Endodermal cell (in vitro differentiated cells): ENCODE data around the gene HOXD13. TPM values are rescaled to one million over a fixed set of nuclear protein-coding genes. Genes with fewer than 3 reads are reported as not detected.

ENCODE experiments used
- DNase-seq: peaks from one replicate; pipeline ENCODE4 v3.0.0-alpha.2; 2017
- H3K27ac ChIP-seq: 2 replicates; pipeline ENCODE4 v1.5.1; 2013; ENCODE audit warnings: mild to moderate bottlenecking, low read depth, low read length, moderate library complexity
- H3K27me3 ChIP-seq: 2 replicates; pipeline ENCODE4 v1.6.1; 2013; ENCODE audit warnings: mild to moderate bottlenecking, low read length, moderate library complexity; ENCODE audit not compliant: insufficient read depth, control insufficient read depth, poor library complexity, severe bottlenecking
- H3K36me3 ChIP-seq: 2 replicates; pipeline ENCODE4 v1.7.0; 2013; ENCODE audit warnings: mild to moderate bottlenecking, low read length, moderate library complexity; ENCODE audit not compliant: control insufficient read depth, insufficient read depth
- H3K4me1 ChIP-seq: one replicate; pipeline ENCODE4 v1.7.0; 2013; ENCODE audit warnings: low read length; ENCODE audit not compliant: control insufficient read depth, insufficient read depth
- H3K4me3 ChIP-seq: 2 replicates; pipeline ENCODE4 v1.5.1; 2013; ENCODE audit warnings: mild to moderate bottlenecking, low read length, moderate library complexity
- H3K9ac ChIP-seq: 2 replicates; pipeline ENCODE4 v1.6.1; 2013; ENCODE audit warnings: mild to moderate bottlenecking, low read length, moderate library complexity; ENCODE audit not compliant: poor library complexity, severe bottlenecking; ENCODE audit errors: extremely low read depth
- H3K9me3 ChIP-seq: 2 replicates; pipeline ENCODE4 v1.6.1; 2013; ENCODE audit warnings: mild to moderate bottlenecking, low read length, moderate library complexity; ENCODE audit not compliant: control insufficient read depth
- H3K27ac Mint-ChIP-seq: 2 replicates; pipeline ENCODE4 v1.8.0; 2020; ENCODE audit warnings: mixed read lengths
- H3K27me3 Mint-ChIP-seq: 2 replicates; pipeline ENCODE4 v1.8.0; 2021; ENCODE audit warnings: mild to moderate bottlenecking, mixed read lengths; ENCODE audit not compliant: insufficient read depth
- H3K36me3 Mint-ChIP-seq: 2 replicates; pipeline ENCODE4 v1.8.0; 2020; ENCODE audit warnings: low read depth, mixed read lengths
- H3K4me1 Mint-ChIP-seq: 2 replicates; pipeline ENCODE4 v1.8.0; 2020; ENCODE audit warnings: mixed read lengths
- H3K4me3 Mint-ChIP-seq: 2 replicates; pipeline ENCODE4 v1.8.0; 2020; ENCODE audit warnings: mild to moderate bottlenecking, moderate library complexity, mixed read lengths
- H3K9me3 Mint-ChIP-seq: 2 replicates; pipeline ENCODE4 v1.8.0; 2020; ENCODE audit warnings: mild to moderate bottlenecking, mixed read lengths
- WGBS, 2 experiments: methylation state at CpG; one replicate each; pipeline versions ENCODE4 v1.1.5 to v1.1.7; 2013; ENCODE audit warnings: missing lambda C conversion rate in 2 of 2, mixed read lengths in 1 of 2; ENCODE audit not compliant: insufficient coverage in 1 of 2, insufficient read length in 1 of 2; 5-methylcytosine and 5-hydroxymethylcytosine counted together
- total RNA-seq, 2 donors: library from RNA; stranded (reverse); fragmentation: NEBNext Ultra II Directional in 1 of 2; extraction: Animal tissue kit (Norgen Biotek cat#: 25700) in 1 of 2; gene quantifications; 2 replicates in 1 of 2; 3 replicates in 1 of 2; pipeline ENCODE4 v1.2.1, GENCODE V29; 2021
- TF ChIP-seq, protein P1 (sequence below): fragments of 200-600 bp; sonication (generic); conservative IDR thresholded peaks from 2 replicates; pipeline ENCODE4 v1.5.0; 2021; ENCODE audit warnings: antibody characterized with exemption, mild to moderate bottlenecking

HOXD13 gene
- total RNA-seq, 2 donors from 2014 or later = 0.11 to 0.40 TPM

DNA sequence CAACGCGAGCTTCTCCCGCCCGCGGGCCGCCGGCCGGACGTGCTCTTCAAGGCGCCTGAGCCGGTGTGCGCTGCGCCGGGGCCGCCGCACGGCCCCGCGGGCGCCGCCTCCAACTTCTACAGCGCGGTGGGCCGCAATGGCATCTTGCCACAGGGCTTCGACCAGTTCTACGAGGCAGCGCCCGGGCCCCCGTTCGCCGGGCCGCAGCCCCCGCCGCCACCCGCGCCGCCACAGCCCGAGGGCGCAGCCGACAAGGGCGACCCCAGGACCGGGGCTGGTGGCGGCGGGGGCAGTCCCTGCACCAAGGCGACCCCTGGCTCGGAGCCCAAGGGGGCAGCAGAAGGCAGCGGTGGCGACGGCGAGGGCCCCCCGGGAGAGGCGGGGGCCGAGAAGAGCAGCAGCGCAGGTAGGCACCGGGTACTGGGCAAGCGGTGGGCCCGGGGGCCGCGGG is 15.2 kb downstream of the HOXD13 start:
- Mint-ChIP-seq H3K27me3 (peaks cover 95% of the 10 kb centered on the region), H3K4me3 (no peak overlapping the region), H3K9me3 (no peaks in the 10 kb centered on the region), H3K4me1 (peaks cover 26% of the 10 kb centered on the region), H3K27ac (no peak overlapping the region), H3K36me3 (no peaks in the 10 kb centered on the region)
- 1% methylated on average over 19 to 58 of the region's 59 CpGs for WGBS, 2 experiments
- Histone ChIP-seq H3K4me3 (no peak overlapping the region), H3K9ac (no peak overlapping the region), H3K27ac (no peak overlapping the region), H3K27me3 (peaks cover 99% of the 10 kb centered on the region), H3K9me3 (no peaks in the 10 kb centered on the region), H3K4me1 (no peaks in the 10 kb centered on the region), H3K36me3 (no peaks in the 10 kb centered on the region)
- DNase-seq = peak; percentile 70
- TF ChIP-seq, protein P1, sequence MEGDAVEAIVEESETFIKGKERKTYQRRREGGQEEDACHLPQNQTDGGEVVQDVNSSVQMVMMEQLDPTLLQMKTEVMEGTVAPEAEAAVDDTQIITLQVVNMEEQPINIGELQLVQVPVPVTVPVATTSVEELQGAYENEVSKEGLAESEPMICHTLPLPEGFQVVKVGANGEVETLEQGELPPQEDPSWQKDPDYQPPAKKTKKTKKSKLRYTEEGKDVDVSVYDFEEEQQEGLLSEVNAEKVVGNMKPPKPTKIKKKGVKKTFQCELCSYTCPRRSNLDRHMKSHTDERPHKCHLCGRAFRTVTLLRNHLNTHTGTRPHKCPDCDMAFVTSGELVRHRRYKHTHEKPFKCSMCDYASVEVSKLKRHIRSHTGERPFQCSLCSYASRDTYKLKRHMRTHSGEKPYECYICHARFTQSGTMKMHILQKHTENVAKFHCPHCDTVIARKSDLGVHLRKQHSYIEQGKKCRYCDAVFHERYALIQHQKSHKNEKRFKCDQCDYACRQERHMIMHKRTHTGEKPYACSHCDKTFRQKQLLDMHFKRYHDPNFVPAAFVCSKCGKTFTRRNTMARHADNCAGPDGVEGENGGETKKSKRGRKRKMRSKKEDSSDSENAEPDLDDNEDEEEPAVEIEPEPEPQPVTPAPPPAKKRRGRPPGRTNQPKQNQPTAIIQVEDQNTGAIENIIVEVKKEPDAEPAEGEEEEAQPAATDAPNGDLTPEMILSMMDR = no peak

DNA sequence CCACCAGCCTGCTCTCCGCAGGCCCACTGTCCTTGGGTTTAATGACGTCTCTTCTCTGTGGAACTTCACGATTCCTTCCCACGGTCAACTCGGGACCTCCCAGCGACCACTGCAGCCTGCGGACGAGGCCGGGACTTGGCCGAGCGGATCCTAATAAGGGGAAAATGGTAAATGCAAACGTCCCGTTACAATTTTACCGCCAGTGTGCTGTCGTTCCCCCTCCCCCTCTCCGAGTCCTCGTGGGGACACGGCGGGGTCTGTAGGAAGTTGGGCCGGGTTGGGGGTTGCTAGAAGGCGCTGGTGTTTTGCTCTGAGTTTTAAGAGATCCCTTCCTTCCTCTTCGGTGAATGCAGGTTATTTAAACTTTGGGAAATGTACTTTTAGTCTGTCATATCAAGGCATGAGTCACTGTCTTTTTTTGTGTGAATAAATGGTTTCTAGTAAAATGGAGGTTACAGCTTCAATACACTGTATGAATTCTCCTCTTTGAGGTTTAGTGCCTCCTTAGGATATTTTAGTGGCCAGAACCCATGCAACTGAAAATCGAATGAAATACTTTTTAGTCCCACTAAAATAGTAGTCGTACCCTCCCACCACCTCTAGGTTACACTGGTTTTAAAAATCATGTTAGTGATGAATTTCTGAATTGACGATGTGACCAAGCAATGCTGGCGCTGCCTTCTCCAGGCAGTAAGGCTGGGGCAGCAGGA is 16.8 kb downstream of the HOXD13 start:
- Histone ChIP-seq H3K4me1 (no peaks in the 10 kb centered on the region), H3K4me3 (no peak overlapping the region), H3K27me3 (peaks cover 99% of the 10 kb centered on the region), H3K36me3 (no peaks in the 10 kb centered on the region), H3K27ac (no peak overlapping the region), H3K9me3 (no peaks in the 10 kb centered on the region), H3K9ac (no peak overlapping the region)
- peaks cover 95% of the 10 kb centered on the region for H3K27me3 Mint-ChIP-seq
- H3K36me3 Mint-ChIP-seq = no peaks in the 10 kb centered on the region
- no peak overlapping the region for H3K27ac Mint-ChIP-seq
- H3K4me1 Mint-ChIP-seq = peaks cover 21% of the 10 kb centered on the region
- DNase-seq = peak; percentile 48
- WGBS, 2 experiments = 7 to 9% methylated on average over 2 to 26 of the region's 26 CpGs
- no peaks in the 10 kb centered on the region for H3K9me3 Mint-ChIP-seq
- TF ChIP-seq, protein P1 = no peak
- no peak overlapping the region for H3K4me3 Mint-ChIP-seq

DNA sequence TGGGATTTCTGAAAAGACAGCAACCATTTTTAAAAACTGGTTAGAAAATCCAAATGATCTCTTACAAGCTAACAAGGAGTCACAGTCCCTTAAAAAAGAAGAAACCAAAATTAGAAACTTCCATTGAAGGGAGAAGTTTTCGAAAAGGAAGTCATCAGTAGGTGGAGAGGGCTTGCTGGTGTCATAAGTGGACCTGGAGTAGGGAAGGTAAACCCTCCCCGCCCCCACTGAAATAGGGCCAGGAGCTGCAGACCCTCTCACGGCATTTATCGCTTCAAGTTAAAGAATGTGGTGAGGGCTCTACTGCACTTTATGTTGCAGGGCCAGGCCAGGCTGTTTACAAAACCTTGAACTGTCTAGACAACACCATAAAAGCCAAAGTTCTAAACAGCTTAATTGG is 17.4 kb downstream of the HOXD13 start:
- no peak overlapping the region for H3K27ac ChIP-seq
- H3K27ac Mint-ChIP-seq = no peak overlapping the region
- no peak for DNase-seq
- H3K27me3 Mint-ChIP-seq = peaks cover 95% of the 10 kb centered on the region
- H3K9me3 ChIP-seq = no peaks in the 10 kb centered on the region
- H3K36me3 ChIP-seq = no peaks in the 10 kb centered on the region
- no peak overlapping the region for H3K9ac ChIP-seq
- H3K9me3 Mint-ChIP-seq = no peaks in the 10 kb centered on the region
- WGBS, 2 experiments = 25 to 47% methylated on average over 3 to 4 of the region's 4 CpGs
- TF ChIP-seq, protein P1 = no peak
- no peak overlapping the region for H3K4me3 ChIP-seq
- no peaks in the 10 kb centered on the region for H3K4me1 ChIP-seq
- H3K4me1 Mint-ChIP-seq = peaks cover 17% of the 10 kb centered on the region
- peaks cover 99% of the 10 kb centered on the region for H3K27me3 ChIP-seq
- no peaks in the 10 kb centered on the region for H3K36me3 Mint-ChIP-seq
- H3K4me3 Mint-ChIP-seq = no peak overlapping the region
